ENCODE data around the gene SLC6A6.
"Not testable (repeated sequence)": the region's sequence is repeated elsewhere in the genome, so short reads cannot be mapped to it uniquely, and the experiment has no call there.

Gene SLC6A6

GRCh38 chr3:14513566-14514322, 111.3 kb downstream of the SLC6A6 start:
- no peaks in the 10 kb centered on the region for H4K20me1 ChIP-seq (ENCODE audit: low read depth, low read length)
- no peaks in the 10 kb centered on the region for H3F3A ChIP-seq (ENCODE audit: insufficient read depth)
- no peaks in the 10 kb centered on the region for H3K9me2 ChIP-seq (replicated peaks; ENCODE audit: insufficient read depth, low read length)
- H3K9ac ChIP-seq (ENCODE audit: low read length): no peak overlapping the region
- H3K9me3 ChIP-seq (ENCODE audit: insufficient read depth, low read length): no peaks in the 10 kb centered on the region
- TF ChIP-seq EZH2phosphoT487 (conservative IDR thresholded peaks at IDR 0.05; ENCODE audit: low read length): no peak
- no peak for TF ChIP-seq CTCF (IDR thresholded peaks at IDR 0.05; ENCODE audit: insufficient read depth, low read length, poor library complexity, severe bottlenecking)
- no peaks in the 10 kb centered on the region for H3K36me3 ChIP-seq (ENCODE audit: low read length)
- H3K4me2 ChIP-seq (ENCODE audit: low read depth, low read length, poor library complexity, severe bottlenecking): no peak overlapping the region
- H2AFZ ChIP-seq (ENCODE audit: low read depth, low read length, severe bottlenecking): no peak overlapping the region
- H3K4me3 ChIP-seq (ENCODE audit: insufficient read depth, low read length, poor library complexity, severe bottlenecking): no peak overlapping the region
- H3K27me3 ChIP-seq (ENCODE audit: low read length): no peaks in the 10 kb centered on the region
- no peak overlapping the region for H3K27ac ChIP-seq (ENCODE audit: low read depth, low read length)
- no peaks in the 10 kb centered on the region for H3K79me2 ChIP-seq (ENCODE audit: insufficient read depth, low read length)

GRCh38 chr3:14514323-14514720, 111.9 kb downstream of the SLC6A6 start:
- H3K4me2 ChIP-seq (ENCODE audit: low read depth, low read length, poor library complexity, severe bottlenecking): no peak overlapping the region
- no peaks in the 10 kb centered on the region for H3K27me3 ChIP-seq (ENCODE audit: low read length)
- no peak overlapping the region for H3K27ac ChIP-seq (ENCODE audit: low read depth, low read length)
- H3F3A ChIP-seq (ENCODE audit: insufficient read depth): no peaks in the 10 kb centered on the region
- no peak overlapping the region for H2AFZ ChIP-seq (ENCODE audit: low read depth, low read length, severe bottlenecking)
- H3K36me3 ChIP-seq (ENCODE audit: low read length): no peaks in the 10 kb centered on the region
- no peak overlapping the region for H3K4me3 ChIP-seq (ENCODE audit: insufficient read depth, low read length, poor library complexity, severe bottlenecking)
- no peaks in the 10 kb centered on the region for H3K9me3 ChIP-seq (ENCODE audit: insufficient read depth, low read length)
- no peak overlapping the region for H3K9ac ChIP-seq (ENCODE audit: low read length)
- no peaks in the 10 kb centered on the region for H3K9me2 ChIP-seq (replicated peaks; ENCODE audit: insufficient read depth, low read length)
- TF ChIP-seq CTCF (IDR thresholded peaks at IDR 0.05; ENCODE audit: insufficient read depth, low read length, poor library complexity, severe bottlenecking) (no peak), EZH2phosphoT487 (conservative IDR thresholded peaks at IDR 0.05; ENCODE audit: low read length) (no peak)
- no peaks in the 10 kb centered on the region for H3K79me2 ChIP-seq (ENCODE audit: insufficient read depth, low read length)
- no peaks in the 10 kb centered on the region for H4K20me1 ChIP-seq (ENCODE audit: low read depth, low read length)

- H3K36me3 ChIP-seq (ENCODE audit: low read length); H2AFZ ChIP-seq (ENCODE audit: low read depth, low read length, severe bottlenecking); H3K79me2 ChIP-seq (ENCODE audit: insufficient read depth, low read length); H3K9me3 ChIP-seq (ENCODE audit: insufficient read depth, low read length); H3F3A ChIP-seq (ENCODE audit: insufficient read depth); H3K4me3 ChIP-seq (ENCODE audit: insufficient read depth, low read length, poor library complexity, severe bottlenecking); H3K27me3 ChIP-seq (ENCODE audit: low read length); H4K20me1 ChIP-seq (ENCODE audit: low read depth, low read length); H3K9me2 ChIP-seq (replicated peaks; ENCODE audit: insufficient read depth, low read length); H3K27ac ChIP-seq (ENCODE audit: low read depth, low read length); H3K4me2 ChIP-seq (ENCODE audit: low read depth, low read length, poor library complexity, severe bottlenecking); H3K9ac ChIP-seq (ENCODE audit: low read length): not testable (repeated sequence)
Measured at GRCh38 chr3:14515526-14515925, 113.1 kb downstream of the SLC6A6 start.

GRCh38 chr3:14516738-14517345, 114.4 kb downstream of the SLC6A6 start:
- no peaks in the 10 kb centered on the region for H3K9me2 ChIP-seq (replicated peaks; ENCODE audit: insufficient read depth, low read length)
- H3K9ac ChIP-seq (ENCODE audit: low read length): no peak overlapping the region
- TF ChIP-seq CTCF (IDR thresholded peaks at IDR 0.05; ENCODE audit: insufficient read depth, low read length, poor library complexity, severe bottlenecking): no peak
- TF ChIP-seq EZH2phosphoT487 (conservative IDR thresholded peaks at IDR 0.05; ENCODE audit: low read length): no peak
- no peaks in the 10 kb centered on the region for H3K27me3 ChIP-seq (ENCODE audit: low read length)
- H3K79me2 ChIP-seq (ENCODE audit: insufficient read depth, low read length): no peaks in the 10 kb centered on the region
- H2AFZ ChIP-seq (ENCODE audit: low read depth, low read length, severe bottlenecking): no peak overlapping the region
- no peaks in the 10 kb centered on the region for H3F3A ChIP-seq (ENCODE audit: insufficient read depth)
- no peak overlapping the region for H3K27ac ChIP-seq (ENCODE audit: low read depth, low read length)
- no peak overlapping the region for H3K4me3 ChIP-seq (ENCODE audit: insufficient read depth, low read length, poor library complexity, severe bottlenecking)
- no peaks in the 10 kb centered on the region for H4K20me1 ChIP-seq (ENCODE audit: low read depth, low read length)
- no peak overlapping the region for H3K4me2 ChIP-seq (ENCODE audit: low read depth, low read length, poor library complexity, severe bottlenecking)
- no peaks in the 10 kb centered on the region for H3K36me3 ChIP-seq (ENCODE audit: low read length)
- no peaks in the 10 kb centered on the region for H3K9me3 ChIP-seq (ENCODE audit: insufficient read depth, low read length)

All from SU-DHL-6 (cell line).